Right lung (tissue), 5 donors: Measurements from ENCODE around the gene BUB1. TPM values are rescaled to one million over a fixed set of nuclear protein-coding genes. Genes with fewer than 3 reads are reported as not detected.
A peak's percentile ranks its signal among the peaks of the same experiment; 100 is the strongest.
"Not testable (repeated sequence)": the region's sequence is repeated elsewhere in the genome, so short reads cannot be mapped to it uniquely, and the experiment has no call there.

Experiments
- DNase-seq, 2 donors: peaks; one replicate each; pipeline ENCODE4 v3.0.0-alpha.2; 2013
- polyA plus RNA-seq, 5 donors: library from polyadenylated mRNA; unstranded; fragments of 120-200 nt; gene quantifications; one replicate each; pipeline versions ENCODE4 v1.2.1 to v1.2.3, GENCODE V29; 2013; ENCODE audit warnings: inconsistent platforms in 1 of 5, low replicate concordance in 1 of 5; ENCODE audit not compliant: insufficient read length in 5 of 5, insufficient read depth in 1 of 5

Gene BUB1
- polyA plus RNA-seq, 5 donors, result 14.5 to 46.1 (median 28.9) TPM

- peak in 1 of 2 donors; percentile 40 for DNase-seq
Measured at GRCh38 chr2:110695146-110695898, 17.5 kb upstream of the BUB1 start.

- DNase-seq, result no peak
Measured at GRCh38 chr2:110691612-110692258, 13.9 kb upstream of the BUB1 start.

- DNase-seq, result no peak
Measured at GRCh38 chr2:110690083-110690965, 12.5 kb upstream of the BUB1 start.

GRCh38 chr2:110688594-110689091 is 10.8 kb upstream of the BUB1 start:
- DNase-seq, result no peak

GRCh38 chr2:110687775-110688484 is 10.1 kb upstream of the BUB1 start:
- DNase-seq, result not testable (repeated sequence)

GRCh38 chr2:110682872-110683271 is 5.0 kb upstream of the BUB1 start:
- no peak for DNase-seq

- DNase-seq, result no peak
Measured at GRCh38 chr2:110682267-110682666, 4.4 kb upstream of the BUB1 start.

- DNase-seq, result no peak
Measured at GRCh38 chr2:110680709-110681108, 2.8 kb upstream of the BUB1 start.

GRCh38 chr2:110679865-110680264 is 2.0 kb upstream of the BUB1 start:
- DNase-seq, result no peak

- no peak for DNase-seq
Measured at GRCh38 chr2:110679337-110679707, 1.5 kb upstream of the BUB1 start.

- peak in 1 of 2 donors; percentile 30 for DNase-seq
Measured at GRCh38 chr2:110678457-110679336, 834 bp upstream of the BUB1 start.

- no peak for DNase-seq
Measured at GRCh38 chr2:110677080-110677479, 783 bp downstream of the BUB1 start.

GRCh38 chr2:110675679-110676078 is 2.2 kb downstream of the BUB1 start:
- DNase-seq, result no peak

GRCh38 chr2:110674620-110675555 is 3.0 kb downstream of the BUB1 start:
- DNase-seq, result no peak

GRCh38 chr2:110673201-110673600 is 4.7 kb downstream of the BUB1 start:
- no peak for DNase-seq

GRCh38 chr2:110670826-110671225 is 7.0 kb downstream of the BUB1 start:
- DNase-seq, result no peak

- DNase-seq, result no peak
Measured at GRCh38 chr2:110669079-110669478, 8.8 kb downstream of the BUB1 start.

- DNase-seq, result peak in 1 of 2 donors; percentile 33
Measured at GRCh38 chr2:110667071-110667470, 10.8 kb downstream of the BUB1 start.

- no peak for DNase-seq
Measured at GRCh38 chr2:110664135-110664534, 13.7 kb downstream of the BUB1 start.
